Fibroblast of lung (primary cell): ENCODE results near the gene ERICH2.

ENCODE experiments used
- CTCF ChIP-seq, 2 donors: IDR thresholded peaks in 1 of 2; conservative IDR thresholded peaks in 1 of 2; 1 replicate in 1 of 2; 2 replicates in 1 of 2; pipeline ENCODE4 v1.5.1; 2011 to 2012; ENCODE audit warnings: low read length in 2 of 2, control low read depth in 1 of 2, inconsistent platforms in 1 of 2, low read depth in 1 of 2, mild to moderate bottlenecking in 1 of 2
- EZH2 ChIP-seq: IDR thresholded peaks from 2 replicates; pipeline ENCODE4 v1.5.1; 2012; ENCODE audit warnings: low read length, control low read depth, mild to moderate bottlenecking; ENCODE audit errors: missing control alignments

GRCh38 chr2:170815311-170815710, 45.1 kb downstream of the ERICH2 start:
- TF ChIP-seq CTCF (conservative IDR thresholded peaks at IDR 0.05 in 1 of 2, IDR thresholded peaks at IDR 0.05 in 1 of 2; ENCODE audit: low read depth in 1 of 2, low read length in 2 of 2) (no peak), EZH2 (no peak)
